OCI-LY1 (cell line): Measurements from ENCODE around the gene PPFIA1.

ENCODE experiments used
- EZH2 ChIP-seq: fragments of 200-600 bp; sonication (generic), shearing (Covaris generic); IDR thresholded peaks from 2 replicates; pipeline ENCODE4 v1.8.0; 2017; ENCODE audit warnings: borderline replicate concordance, mixed run types, mild to moderate bottlenecking, antibody characterized with exemption, low read length, moderate library complexity, mixed read lengths
- TF ChIP-seq, protein P1 (sequence below): fragments of 200-600 bp; sonication (generic), shearing (Covaris generic); IDR thresholded peaks from 2 replicates; pipeline ENCODE4 v1.5.1; 2017; ENCODE audit warnings: mild to moderate bottlenecking, antibody characterized with exemption, low read length, moderate library complexity, mixed read lengths

DNA sequence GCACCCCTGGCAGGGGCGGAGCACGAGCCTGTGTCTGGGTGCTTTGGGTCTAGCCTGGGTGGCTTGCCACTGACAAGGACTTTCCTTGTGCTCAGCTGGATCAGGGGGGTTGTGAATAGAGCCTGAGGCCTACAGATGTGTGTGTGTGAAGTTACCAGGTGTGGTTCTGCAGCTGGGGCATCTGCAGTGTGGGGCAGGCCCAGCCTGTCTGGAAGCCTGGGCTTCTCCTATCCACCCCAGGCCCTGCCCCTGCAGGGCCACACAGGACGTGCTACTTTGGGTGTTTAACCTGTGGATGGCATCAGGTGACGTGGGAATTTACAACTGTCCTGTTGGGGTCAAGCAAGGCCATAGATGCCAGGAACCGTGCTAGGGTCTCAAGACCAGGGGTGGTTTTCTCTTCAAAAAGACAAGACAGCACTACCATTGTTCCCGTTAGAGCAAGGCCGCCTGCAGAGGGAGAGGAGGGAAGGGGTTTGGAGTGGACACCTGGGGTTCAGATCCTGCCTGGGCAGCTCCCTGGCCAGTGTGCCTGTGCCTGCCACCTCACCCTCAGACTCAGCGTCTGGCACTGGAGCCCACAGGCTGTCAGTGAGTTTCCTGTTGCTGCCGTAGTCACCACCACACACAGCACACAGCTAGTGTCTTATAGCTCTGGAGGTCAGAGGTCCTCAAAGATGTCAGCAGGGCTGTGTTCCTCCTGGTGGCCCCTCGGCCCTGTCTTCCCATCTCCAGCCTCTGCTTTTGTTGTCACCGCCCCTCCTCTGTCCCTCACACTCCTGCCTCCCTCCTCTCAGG, 159.4 kb downstream of the PPFIA1 start:
- TF ChIP-seq, protein P1, sequence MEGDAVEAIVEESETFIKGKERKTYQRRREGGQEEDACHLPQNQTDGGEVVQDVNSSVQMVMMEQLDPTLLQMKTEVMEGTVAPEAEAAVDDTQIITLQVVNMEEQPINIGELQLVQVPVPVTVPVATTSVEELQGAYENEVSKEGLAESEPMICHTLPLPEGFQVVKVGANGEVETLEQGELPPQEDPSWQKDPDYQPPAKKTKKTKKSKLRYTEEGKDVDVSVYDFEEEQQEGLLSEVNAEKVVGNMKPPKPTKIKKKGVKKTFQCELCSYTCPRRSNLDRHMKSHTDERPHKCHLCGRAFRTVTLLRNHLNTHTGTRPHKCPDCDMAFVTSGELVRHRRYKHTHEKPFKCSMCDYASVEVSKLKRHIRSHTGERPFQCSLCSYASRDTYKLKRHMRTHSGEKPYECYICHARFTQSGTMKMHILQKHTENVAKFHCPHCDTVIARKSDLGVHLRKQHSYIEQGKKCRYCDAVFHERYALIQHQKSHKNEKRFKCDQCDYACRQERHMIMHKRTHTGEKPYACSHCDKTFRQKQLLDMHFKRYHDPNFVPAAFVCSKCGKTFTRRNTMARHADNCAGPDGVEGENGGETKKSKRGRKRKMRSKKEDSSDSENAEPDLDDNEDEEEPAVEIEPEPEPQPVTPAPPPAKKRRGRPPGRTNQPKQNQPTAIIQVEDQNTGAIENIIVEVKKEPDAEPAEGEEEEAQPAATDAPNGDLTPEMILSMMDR: no peak
- no peak for TF ChIP-seq EZH2
